Nephron progenitor cell (in vitro differentiated cells): ENCODE results near the gene NCOA1.
A peak's percentile ranks its signal among the peaks of the same experiment; 100 is the strongest.

ENCODE experiments used
- DNase-seq: peaks from one replicate; pipeline ENCODE4 v3.0.0; 2021
- H3K27ac Mint-ChIP-seq: 2 replicates; pipeline ENCODE4 v1.8.0; 2021; ENCODE audit warnings: mild to moderate bottlenecking, moderate library complexity, mixed read lengths
- H3K27me3 Mint-ChIP-seq: 2 replicates; pipeline ENCODE4 v1.8.0; 2021; ENCODE audit warnings: mild to moderate bottlenecking, low read depth, mixed read lengths; ENCODE audit not compliant: poor library complexity
- H3K36me3 Mint-ChIP-seq: 2 replicates; pipeline ENCODE4 v1.8.0; 2021; ENCODE audit warnings: low read depth, mixed read lengths
- H3K4me1 Mint-ChIP-seq: 2 replicates; pipeline ENCODE4 v1.8.0; 2021; ENCODE audit warnings: mixed read lengths
- H3K4me3 Mint-ChIP-seq: 2 replicates; pipeline ENCODE4 v1.8.0; 2021; ENCODE audit warnings: mild to moderate bottlenecking, moderate library complexity, mixed read lengths
- H3K9me3 Mint-ChIP-seq: 2 replicates; pipeline ENCODE4 v1.8.0; 2021; ENCODE audit warnings: mild to moderate bottlenecking, moderate library complexity, mixed read lengths
- CTCF ChIP-seq: fragments of 200-600 bp; sonication (generic); IDR thresholded peaks from 2 replicates; pipeline ENCODE4 v1.5.0; 2021; ENCODE audit warnings: antibody characterized with exemption

The NCOA1 gene

GRCh38 chr2:24710806-24711205 is 219.8 kb downstream of the NCOA1 start:
- Mint-ChIP-seq H3K4me3 (no peak overlapping the region), H3K36me3 (peaks cover 46% of the 10 kb centered on the region), H3K27ac (no peak overlapping the region), H3K9me3 (no peaks in the 10 kb centered on the region), H3K27me3 (no peaks in the 10 kb centered on the region), H3K4me1 (no peaks in the 10 kb centered on the region)
- DNase-seq, result no peak
- no peak for TF ChIP-seq CTCF

GRCh38 chr2:24711865-24712264 is 220.8 kb downstream of the NCOA1 start:
- no peak for TF ChIP-seq CTCF
- DNase-seq, result no peak
- H3K27ac Mint-ChIP-seq, result peak overlapping the region; percentile 31

GRCh38 chr2:24712296-24712695 is 221.2 kb downstream of the NCOA1 start:
- DNase-seq, result no peak
- H3K36me3 Mint-ChIP-seq, result peaks cover 51% of the 10 kb centered on the region
- H3K4me3 Mint-ChIP-seq, result no peak overlapping the region
- no peaks in the 10 kb centered on the region for H3K27me3 Mint-ChIP-seq
- peaks cover 6% of the 10 kb centered on the region for H3K9me3 Mint-ChIP-seq
- H3K4me1 Mint-ChIP-seq, result no peaks in the 10 kb centered on the region
- peak overlapping the region; percentile 31 for H3K27ac Mint-ChIP-seq
- TF ChIP-seq CTCF, result no peak

More at GRCh38 chr2:24711865-24712264, 220.8 kb downstream of the NCOA1 start:
- Mint-ChIP-seq H3K4me1 (no peaks in the 10 kb centered on the region), H3K27me3 (no peaks in the 10 kb centered on the region), H3K36me3 (peaks cover 51% of the 10 kb centered on the region), H3K9me3 (peaks cover 5% of the 10 kb centered on the region), H3K4me3 (no peak overlapping the region)

DNA sequence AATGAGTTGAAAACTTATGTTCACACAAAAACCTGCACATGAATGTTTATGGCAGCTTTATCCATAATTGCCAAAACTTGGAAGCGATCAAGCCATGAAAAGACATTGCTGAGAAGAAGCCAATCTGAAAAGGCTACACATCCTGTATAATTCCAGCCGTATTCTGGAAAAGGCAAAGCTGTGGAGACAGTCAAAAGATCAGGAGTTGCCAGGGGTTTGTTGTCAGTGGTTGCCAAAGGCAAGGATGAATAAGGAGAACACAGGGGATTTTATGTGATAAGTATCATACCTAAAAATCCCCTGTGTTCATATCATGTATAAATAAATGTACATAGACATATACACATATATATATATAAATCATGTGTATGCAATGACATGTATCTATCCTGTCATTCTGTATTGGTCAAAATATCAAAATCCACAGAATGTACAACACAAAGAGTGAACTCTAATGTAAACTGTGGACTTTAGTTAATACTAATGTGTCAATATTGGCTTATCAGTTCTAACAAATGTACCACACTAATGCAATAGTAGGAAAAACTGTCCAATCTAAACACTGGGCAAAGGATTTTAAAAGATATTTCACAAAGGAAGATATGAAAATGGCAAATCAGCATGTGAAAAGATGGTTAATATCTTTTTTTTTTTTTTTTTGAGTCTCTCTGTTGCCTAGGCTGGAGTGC is 226.4 kb downstream of the NCOA1 start:
- Mint-ChIP-seq H3K27ac (no peak overlapping the region), H3K9me3 (peaks cover 6% of the 10 kb centered on the region), H3K4me1 (peaks cover 4% of the 10 kb centered on the region), H3K4me3 (no peak overlapping the region), H3K36me3 (peaks cover 65% of the 10 kb centered on the region), H3K27me3 (no peaks in the 10 kb centered on the region)
- DNase-seq, result no peak
- TF ChIP-seq CTCF, result no peak

DNA sequence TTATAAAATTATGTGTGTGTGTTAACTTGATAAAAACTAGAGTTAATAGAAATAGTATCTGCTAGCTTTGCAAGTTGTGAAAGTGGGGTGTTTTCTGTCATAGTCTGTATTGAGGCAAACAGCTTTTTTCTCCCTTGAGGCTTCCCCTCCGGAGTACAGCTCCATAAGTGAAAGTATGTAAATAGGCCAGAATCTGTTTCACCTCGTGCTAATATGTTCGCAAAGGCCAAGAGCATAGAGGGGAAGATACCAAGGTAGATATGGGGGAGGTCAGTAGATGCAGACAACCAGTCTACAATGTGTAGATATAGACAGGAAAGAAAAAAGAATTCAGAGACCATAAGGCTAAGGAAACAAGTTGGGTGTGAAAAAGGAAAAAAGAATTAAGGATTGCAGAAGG is 229.3 kb downstream of the NCOA1 start:
- H3K4me3 Mint-ChIP-seq, result no peak overlapping the region
- DNase-seq, result no peak
- TF ChIP-seq CTCF, result no peak
- no peaks in the 10 kb centered on the region for H3K27me3 Mint-ChIP-seq
- peaks cover 4% of the 10 kb centered on the region for H3K4me1 Mint-ChIP-seq
- peaks cover 6% of the 10 kb centered on the region for H3K9me3 Mint-ChIP-seq
- peaks cover 42% of the 10 kb centered on the region for H3K36me3 Mint-ChIP-seq
- H3K27ac Mint-ChIP-seq, result no peak overlapping the region

DNA sequence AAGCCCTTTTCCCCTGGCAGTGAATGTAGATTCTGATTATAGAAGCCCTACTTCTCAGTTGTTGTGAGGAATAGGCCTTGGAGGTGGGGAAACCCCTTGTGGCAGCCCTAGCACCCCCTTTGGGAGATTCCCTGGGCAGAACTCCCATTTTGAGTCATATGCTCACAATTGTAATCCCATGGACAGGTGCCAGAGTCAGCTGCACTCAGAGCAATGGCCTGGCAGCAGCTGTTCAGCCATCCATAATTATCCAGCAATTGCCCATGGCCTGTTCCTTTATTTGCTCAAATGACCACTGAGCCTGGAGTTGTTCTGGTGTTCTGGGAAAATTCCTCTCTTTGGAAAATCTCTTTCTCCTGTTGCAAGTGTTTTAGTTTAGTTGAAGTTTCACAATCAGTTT is 230.4 kb downstream of the NCOA1 start:
- Mint-ChIP-seq H3K27me3 (no peaks in the 10 kb centered on the region), H3K9me3 (peaks cover 4% of the 10 kb centered on the region), H3K4me3 (no peak overlapping the region), H3K4me1 (peaks cover 4% of the 10 kb centered on the region), H3K36me3 (peaks cover 32% of the 10 kb centered on the region), H3K27ac (peak overlapping the region; percentile 55)
- no peak for TF ChIP-seq CTCF
- no peak for DNase-seq
